ENCODE results near the gene TNFRSF19. TPM values are rescaled to one million over a fixed set of nuclear protein-coding genes. Genes with fewer than 3 reads are reported as not detected.

Gene TNFRSF19
- total and polyA plus RNA-seq, 2 of the 13 experiments (the other 11 are each of a cell fraction or from before 2014, with no cell fraction given), result 75.3 to 77.7 TPM

DNA sequence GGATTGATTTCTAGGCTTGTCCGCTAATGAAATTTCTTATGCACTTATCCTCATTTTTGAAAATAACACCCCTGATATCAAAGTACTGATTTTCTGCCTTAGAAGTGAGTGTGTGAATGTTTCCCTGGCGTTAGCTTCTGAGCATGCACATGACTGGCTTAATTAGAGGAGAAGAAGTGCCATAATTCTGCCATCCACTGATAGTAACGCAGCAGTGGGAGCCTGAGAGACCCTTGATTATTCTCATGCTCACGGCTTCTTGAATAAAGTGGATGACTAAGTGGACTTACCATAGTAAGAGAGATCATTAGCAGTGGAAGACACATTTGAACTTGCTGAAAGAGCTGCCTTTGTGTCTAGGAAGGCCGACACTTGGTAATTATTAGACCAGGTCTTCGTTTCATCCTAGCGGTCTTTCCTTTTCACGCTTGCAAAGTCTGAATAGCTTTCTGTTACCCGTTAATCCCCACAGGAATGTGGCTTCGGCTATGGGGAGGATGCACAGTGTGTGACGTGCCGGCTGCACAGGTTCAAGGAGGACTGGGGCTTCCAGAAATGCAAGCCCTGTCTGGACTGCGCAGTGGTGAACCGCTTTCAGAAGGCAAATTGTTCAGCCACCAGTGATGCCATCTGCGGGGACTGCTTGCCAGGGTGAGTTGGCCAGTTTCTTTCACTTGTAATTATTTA is 45.3 kb downstream of the TNFRSF19 start (continued):
- no peak for TF ChIP-seq TIGD3 (CRISPR knock-in tag; IDR thresholded peaks at IDR 0.05; ENCODE audit: borderline replicate concordance)
- TF ChIP-seq NR2F6 (IDR thresholded peaks at IDR 0.05), result peak; percentile 69
- peak; percentile 70 for TF ChIP-seq NR2F6 (CRISPR knock-in tag; IDR thresholded peaks at IDR 0.05)
- TF ChIP-seq ZNF460 (CRISPR knock-in tag; IDR thresholded peaks at IDR 0.05; ENCODE audit: borderline replicate concordance), result no peak
- TF ChIP-seq, protein P1, sequence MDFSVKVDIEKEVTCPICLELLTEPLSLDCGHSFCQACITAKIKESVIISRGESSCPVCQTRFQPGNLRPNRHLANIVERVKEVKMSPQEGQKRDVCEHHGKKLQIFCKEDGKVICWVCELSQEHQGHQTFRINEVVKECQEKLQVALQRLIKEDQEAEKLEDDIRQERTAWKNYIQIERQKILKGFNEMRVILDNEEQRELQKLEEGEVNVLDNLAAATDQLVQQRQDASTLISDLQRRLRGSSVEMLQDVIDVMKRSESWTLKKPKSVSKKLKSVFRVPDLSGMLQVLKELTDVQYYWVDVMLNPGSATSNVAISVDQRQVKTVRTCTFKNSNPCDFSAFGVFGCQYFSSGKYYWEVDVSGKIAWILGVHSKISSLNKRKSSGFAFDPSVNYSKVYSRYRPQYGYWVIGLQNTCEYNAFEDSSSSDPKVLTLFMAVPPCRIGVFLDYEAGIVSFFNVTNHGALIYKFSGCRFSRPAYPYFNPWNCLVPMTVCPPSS (IDR thresholded peaks at IDR 0.05), result no peak
- peak; percentile 85 for TF ChIP-seq HOXA3 (CRISPR knock-in tag; IDR thresholded peaks at IDR 0.05)
- no peak for TF ChIP-seq YY1 (IDR thresholded peaks at IDR 0.05; ENCODE audit: insufficient read depth, insufficient replicate concordance, low read depth, low read length)
- peak in 1 of 2 experiments; percentile 52; a peak in 1 of 4 replicates for TF ChIP-seq KLF16 (CRISPR knock-in tag; IDR thresholded peaks at IDR 0.05)
- peak; percentile 55; the same call in 1 of the 2 replicates for TF ChIP-seq JUND (CRISPR knock-in tag; IDR thresholded peaks at IDR 0.05)
- TF ChIP-seq, protein P2, sequence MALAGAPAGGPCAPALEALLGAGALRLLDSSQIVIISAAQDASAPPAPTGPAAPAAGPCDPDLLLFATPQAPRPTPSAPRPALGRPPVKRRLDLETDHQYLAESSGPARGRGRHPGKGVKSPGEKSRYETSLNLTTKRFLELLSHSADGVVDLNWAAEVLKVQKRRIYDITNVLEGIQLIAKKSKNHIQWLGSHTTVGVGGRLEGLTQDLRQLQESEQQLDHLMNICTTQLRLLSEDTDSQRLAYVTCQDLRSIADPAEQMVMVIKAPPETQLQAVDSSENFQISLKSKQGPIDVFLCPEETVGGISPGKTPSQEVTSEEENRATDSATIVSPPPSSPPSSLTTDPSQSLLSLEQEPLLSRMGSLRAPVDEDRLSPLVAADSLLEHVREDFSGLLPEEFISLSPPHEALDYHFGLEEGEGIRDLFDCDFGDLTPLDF (CRISPR knock-in tag; IDR thresholded peaks at IDR 0.05), result no peak
- TF ChIP-seq RNF2 (conservative IDR thresholded peaks at IDR 0.05; ENCODE audit: low read depth), result no peak
- TF ChIP-seq NFIB (CRISPR knock-in tag; IDR thresholded peaks at IDR 0.05; ENCODE audit: borderline replicate concordance), result no peak
- no peak for TF ChIP-seq ATF7 (IDR thresholded peaks at IDR 0.05)
- TF ChIP-seq ATF7 (CRISPR knock-in tag; IDR thresholded peaks at IDR 0.05), result peak; percentile 79; the same call in 1 of the 2 replicates
- no peak for TF ChIP-seq ZNF101 (CRISPR knock-in tag; IDR thresholded peaks at IDR 0.05; ENCODE audit: borderline replicate concordance, low read depth)
- no peak for TF ChIP-seq ZFP91 (CRISPR knock-in tag; IDR thresholded peaks at IDR 0.05; ENCODE audit: borderline replicate concordance)
- TF ChIP-seq MAX (IDR thresholded peaks at IDR 0.05), result no peak; the same call in 1 of the 2 replicates
- no peak for TF ChIP-seq ZNF333 (CRISPR knock-in tag; IDR thresholded peaks at IDR 0.05; ENCODE audit: borderline replicate concordance)
- no peak for TF ChIP-seq ZNF703 (CRISPR knock-in tag; IDR thresholded peaks at IDR 0.05; ENCODE audit: borderline replicate concordance)
- TF ChIP-seq, protein P3, sequence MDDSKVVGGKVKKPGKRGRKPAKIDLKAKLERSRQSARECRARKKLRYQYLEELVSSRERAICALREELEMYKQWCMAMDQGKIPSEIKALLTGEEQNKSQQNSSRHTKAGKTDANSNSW (CRISPR knock-in tag; IDR thresholded peaks at IDR 0.05; ENCODE audit: borderline replicate concordance), result no peak
- TF ChIP-seq MXD4 (CRISPR knock-in tag; IDR thresholded peaks at IDR 0.05), result no peak
- TF ChIP-seq SNRNP70 (IDR thresholded peaks at IDR 0.05; ENCODE audit: low read depth, low read length), result no peak
